Activated naive CD8-positive, alpha-beta T cell treated with anti-CD3 and anti-CD28 coated beads, Interleukin-2, amount 10 ng/mL, durations not matched to agents 7 days and 5 days (primary cell): ENCODE results near the gene SIX4. TPM values are rescaled to one million over a fixed set of nuclear protein-coding genes. Genes with fewer than 3 reads are reported as not detected.

Experiments used
- ATAC-seq: fragments of 150-1000 bp; cut with Tn5 transposase; one replicate; pipeline ENCODE4 v1.10.0; 2021; ENCODE audit warnings: low read depth, moderate library complexity
- POLR2A ChIA-PET: fragments of 350-600 bp; sonication (Branson Sonifier 250); formaldehyde crosslinking; loops from one replicate; lab custom pipeline; 2021; ENCODE audit warnings: antibody characterized with exemption; lab: Charles Lee
- DNase-seq: peaks from one replicate; pipeline ENCODE4 v3.0.0; 2021
- H3K27ac Mint-ChIP-seq: one replicate; pipeline ENCODE4 v1.8.0; 2022; ENCODE audit warnings: mild to moderate bottlenecking, mixed read lengths
- H3K27me3 Mint-ChIP-seq: one replicate; pipeline ENCODE4 v1.8.0; 2022; ENCODE audit warnings: mild to moderate bottlenecking, moderate library complexity, mixed read lengths
- H3K36me3 Mint-ChIP-seq: one replicate; pipeline ENCODE4 v1.8.0; 2021; ENCODE audit warnings: mild to moderate bottlenecking, mixed read lengths
- H3K4me1 Mint-ChIP-seq: one replicate; pipeline ENCODE4 v1.8.0; 2021; ENCODE audit warnings: mixed read lengths
- H3K4me3 Mint-ChIP-seq: one replicate; pipeline ENCODE4 v1.8.0; 2022; ENCODE audit warnings: mild to moderate bottlenecking, moderate library complexity, mixed read lengths
- H3K9me3 Mint-ChIP-seq: one replicate; pipeline ENCODE4 v1.8.0; 2021; ENCODE audit warnings: mixed read lengths
- total RNA-seq, 2 experiments: library from RNA; stranded (reverse); gene quantifications; one replicate each; pipeline ENCODE4 v1.2.3, GENCODE V29; 2021

The SIX4 gene
- total RNA-seq = under 1 TPM in 1 of 2 experiments, not detected in 1; 0.17 TPM

DNA sequence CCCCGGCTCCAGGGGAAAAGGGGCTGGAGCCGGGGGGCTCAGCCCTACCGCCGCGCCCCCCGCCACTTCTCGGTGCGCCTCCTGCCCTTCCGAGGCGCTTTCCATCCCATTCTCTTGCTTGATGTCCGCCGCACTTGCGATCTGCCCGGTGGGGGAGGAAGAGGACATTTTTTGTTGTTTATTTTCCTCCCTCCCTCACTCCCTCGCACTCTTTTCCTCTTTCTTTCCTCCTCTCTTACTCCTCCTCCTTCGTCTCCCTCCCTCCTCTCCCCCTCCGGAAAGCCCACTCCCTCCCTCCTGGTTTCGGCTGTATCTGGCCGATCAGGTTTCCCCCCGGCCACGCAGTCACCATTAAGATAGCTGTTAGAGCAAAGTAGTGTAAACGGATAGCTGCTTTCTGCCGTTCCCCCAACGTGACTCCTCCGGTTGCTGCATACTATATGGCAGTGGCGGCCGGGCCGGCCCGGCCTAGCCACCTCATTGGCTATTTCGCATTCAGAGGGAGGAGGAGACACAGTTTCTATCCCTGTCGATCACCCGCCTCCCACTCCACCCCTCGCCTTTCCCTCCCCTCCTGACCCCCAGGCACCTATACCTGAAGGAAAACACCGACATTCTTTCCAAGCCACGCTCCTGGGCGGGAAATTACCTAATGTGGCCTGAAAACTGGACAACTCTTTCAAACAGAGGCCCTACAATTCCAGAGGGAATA, at the start of gene SIX4:
TSS of gene SIX4 (minus strand) at position 445 of the 712 bp plus-strand sequence. CDS start at position 168, 277 bp downstream.
- POLR2A ChIA-PET = no interaction called here
- Mint-ChIP-seq H3K36me3 (no peaks in the 10 kb centered on the region), H3K4me3 (peak within 1 kb of the TSS; percentile 92), H3K9me3 (peaks cover 4% of the 10 kb centered on the region), H3K27ac (peak within 1 kb of the TSS; percentile 14), H3K27me3 (peaks cover 83% of the 10 kb centered on the region), H3K4me1 (peaks cover 18% of the 10 kb centered on the region)
- DNase-seq = peak; percentile 31
- ATAC-seq = peak; percentile 20

GRCh38 chr14:60773558-60773957, 49.4 kb upstream of the SIX4 start:
- H3K4me3 Mint-ChIP-seq = no peak overlapping the region

DNA sequence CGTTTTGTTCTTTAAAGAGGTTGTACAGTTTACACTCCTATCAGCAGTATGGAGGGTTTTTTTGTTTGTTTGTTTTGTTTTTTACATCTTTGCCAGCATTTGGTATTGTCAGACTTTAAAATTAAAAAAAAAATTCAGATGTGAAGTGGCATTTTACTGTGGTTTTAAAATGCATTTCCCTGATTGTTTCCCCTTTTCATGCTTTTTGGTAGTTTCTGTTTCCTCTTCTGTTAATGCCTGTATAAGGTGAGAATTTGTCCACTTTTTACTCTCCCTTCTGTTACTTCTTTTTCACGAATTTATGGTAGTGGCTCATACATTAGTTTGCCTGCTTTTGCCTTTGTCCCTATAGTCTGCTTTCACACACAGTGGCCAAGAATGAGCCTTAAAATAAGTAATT, 47.0 kb upstream of the SIX4 start:
- Mint-ChIP-seq H3K27me3 (no peaks in the 10 kb centered on the region), H3K27ac (no peak overlapping the region), H3K4me1 (peaks cover 7% of the 10 kb centered on the region), H3K4me3 (no peak overlapping the region), H3K9me3 (peaks cover 4% of the 10 kb centered on the region), H3K36me3 (peaks cover 8% of the 10 kb centered on the region)
- no peak for DNase-seq
- no peak for ATAC-seq
- POLR2A ChIA-PET = no interaction called here

More at GRCh38 chr14:60773558-60773957, 49.4 kb upstream of the SIX4 start:
- no peak for DNase-seq
- POLR2A ChIA-PET = no interaction called here
- no peaks in the 10 kb centered on the region for H3K27me3 Mint-ChIP-seq
- H3K27ac Mint-ChIP-seq = no peak overlapping the region
- peaks cover 5% of the 10 kb centered on the region for H3K4me1 Mint-ChIP-seq
- H3K36me3 Mint-ChIP-seq = peaks cover 7% of the 10 kb centered on the region
- no peak for ATAC-seq
- peaks cover 4% of the 10 kb centered on the region for H3K9me3 Mint-ChIP-seq

DNA sequence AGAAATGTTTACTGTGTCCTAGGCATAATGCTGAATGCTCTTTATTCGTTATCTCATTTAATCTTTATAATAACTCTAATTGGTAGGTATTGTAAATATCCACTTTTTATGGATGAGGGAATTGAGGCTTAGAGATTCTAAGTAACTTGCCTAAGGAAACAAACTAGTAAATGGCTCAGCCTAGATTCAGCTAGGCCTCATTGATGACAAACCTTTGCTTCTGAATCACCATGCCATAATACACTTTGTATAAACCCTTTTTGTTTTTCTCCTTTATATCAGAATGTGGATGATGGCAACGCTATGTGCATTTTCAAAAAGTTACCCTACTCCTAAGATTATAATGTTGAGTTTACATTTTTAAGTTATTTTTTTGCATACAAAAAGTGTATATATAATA, 44.5 kb upstream of the SIX4 start:
- no peak for ATAC-seq
- POLR2A ChIA-PET = no interaction called here
- H3K9me3 Mint-ChIP-seq = peaks cover 4% of the 10 kb centered on the region

DNA sequence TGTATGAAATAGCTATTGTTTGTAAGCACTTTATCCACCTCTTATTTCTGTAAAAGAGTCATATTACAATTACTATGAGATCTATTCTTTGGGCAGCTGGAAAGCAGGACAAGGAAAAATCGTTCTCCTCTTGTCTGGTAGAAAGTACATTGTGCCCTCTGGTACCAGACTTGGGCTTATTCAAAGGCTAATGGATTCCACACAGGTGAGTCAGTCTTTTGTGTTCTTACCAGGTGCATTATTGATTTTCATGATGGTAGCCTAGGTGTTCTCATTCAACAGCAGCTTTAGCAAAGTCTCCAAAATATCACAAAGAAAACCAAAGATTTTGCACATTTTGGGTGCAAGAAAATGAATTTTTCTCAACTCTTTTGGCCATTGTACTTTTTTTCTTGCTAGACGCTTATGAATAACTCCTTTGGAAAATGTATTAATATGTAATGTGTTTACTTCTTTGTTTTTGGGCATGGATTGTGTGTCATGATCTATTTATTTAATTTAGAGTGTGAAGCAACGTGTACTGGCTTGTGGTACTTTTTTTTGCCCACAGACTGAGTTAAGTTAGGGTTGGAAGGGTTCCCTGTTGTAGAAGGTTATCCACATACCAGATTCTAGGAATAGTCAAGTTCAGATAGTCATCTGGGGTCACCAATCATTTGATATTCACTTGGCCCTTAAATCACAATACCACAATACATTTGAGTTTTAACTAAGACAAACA, 36.7 kb upstream of the SIX4 start:
- ATAC-seq (no peak), DNase-seq (no peak)
- H3K9me3 Mint-ChIP-seq = no peaks in the 10 kb centered on the region
- POLR2A ChIA-PET = no interaction called here
- H3K4me1 Mint-ChIP-seq = peaks cover 33% of the 10 kb centered on the region
- peaks cover 9% of the 10 kb centered on the region for H3K27me3 Mint-ChIP-seq
- H3K36me3 Mint-ChIP-seq = peaks cover 20% of the 10 kb centered on the region
- no peak overlapping the region for H3K27ac Mint-ChIP-seq
- no peak overlapping the region for H3K4me3 Mint-ChIP-seq

More for the DNA sequence above, 44.5 kb upstream of the SIX4 start:
- no peak for DNase-seq
- Mint-ChIP-seq H3K4me1 (peaks cover 7% of the 10 kb centered on the region), H3K36me3 (peaks cover 14% of the 10 kb centered on the region), H3K4me3 (no peak overlapping the region), H3K27me3 (no peaks in the 10 kb centered on the region), H3K27ac (no peak overlapping the region)

GRCh38 chr14:60760209-60760608, 36.1 kb upstream of the SIX4 start:
- peaks cover 24% of the 10 kb centered on the region for H3K36me3 Mint-ChIP-seq
- peaks cover 33% of the 10 kb centered on the region for H3K4me1 Mint-ChIP-seq
- ATAC-seq (no peak), DNase-seq (no peak)
- no peak overlapping the region for H3K27ac Mint-ChIP-seq
- POLR2A ChIA-PET = no interaction called here
- peaks cover 9% of the 10 kb centered on the region for H3K27me3 Mint-ChIP-seq
- H3K9me3 Mint-ChIP-seq = no peaks in the 10 kb centered on the region
- H3K4me3 Mint-ChIP-seq = no peak overlapping the region

- POLR2A ChIA-PET = no interaction called here
- no peak for DNase-seq
- H3K4me1 Mint-ChIP-seq = peaks cover 40% of the 10 kb centered on the region
- H3K27ac Mint-ChIP-seq = peak overlapping the region; percentile 84
- H3K27me3 Mint-ChIP-seq = peaks cover 9% of the 10 kb centered on the region
- peak; percentile 43 for ATAC-seq
- H3K36me3 Mint-ChIP-seq = peaks cover 23% of the 10 kb centered on the region
- H3K4me3 Mint-ChIP-seq = peak overlapping the region; percentile 76
- no peaks in the 10 kb centered on the region for H3K9me3 Mint-ChIP-seq
These were observed 34.7 kb upstream of the SIX4 start for GRCh38 chr14:60758885-60759284.

DNA sequence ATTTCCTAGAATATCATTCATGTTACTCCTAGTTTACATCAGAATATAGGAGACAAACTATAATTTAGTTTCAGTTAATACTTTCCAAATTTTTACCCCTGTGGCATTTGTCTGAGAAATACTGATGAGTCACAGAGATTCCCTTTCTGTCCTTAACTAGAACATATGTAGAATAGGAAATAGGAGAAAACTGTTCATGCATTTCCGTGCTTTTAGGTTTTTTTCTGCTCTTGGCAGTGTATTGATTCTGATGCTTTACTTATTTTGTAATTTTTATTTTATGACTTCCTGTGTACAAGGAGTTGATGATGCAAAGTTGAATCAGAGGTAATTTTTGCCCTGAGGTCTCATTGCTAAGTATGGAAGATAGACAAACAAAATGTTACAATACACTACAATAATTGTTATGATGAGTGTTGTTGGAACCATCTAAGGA, 33.4 kb upstream of the SIX4 start:
- Mint-ChIP-seq H3K36me3 (peaks cover 23% of the 10 kb centered on the region), H3K4me3 (no peak overlapping the region), H3K27me3 (peaks cover 9% of the 10 kb centered on the region), H3K9me3 (no peaks in the 10 kb centered on the region), H3K27ac (no peak overlapping the region), H3K4me1 (peaks cover 49% of the 10 kb centered on the region)
- POLR2A ChIA-PET = no interaction called here
- DNase-seq (no peak), ATAC-seq (no peak)

DNA sequence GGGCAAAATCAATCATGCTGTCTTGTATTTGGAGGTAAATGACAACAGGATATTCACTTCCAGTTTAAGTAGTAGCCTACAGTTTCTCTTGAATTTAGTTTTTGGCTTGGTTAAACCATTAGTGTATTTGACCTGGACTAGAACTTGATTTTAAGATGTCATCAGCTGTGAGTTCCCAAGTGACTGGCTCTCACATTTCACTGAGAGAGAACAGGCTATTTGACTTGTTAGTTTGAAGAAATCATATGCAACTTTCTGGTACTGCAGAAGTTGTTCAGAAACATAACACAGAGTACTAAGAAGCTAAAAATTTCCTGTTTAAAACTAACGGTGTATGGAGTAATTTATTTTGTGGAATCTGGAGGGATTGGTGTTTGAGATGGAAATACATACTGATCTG, 32.7 kb upstream of the SIX4 start:
- no peaks in the 10 kb centered on the region for H3K9me3 Mint-ChIP-seq
- peaks cover 52% of the 10 kb centered on the region for H3K4me1 Mint-ChIP-seq
- ATAC-seq = no peak
- DNase-seq = no peak
- no peak overlapping the region for H3K27ac Mint-ChIP-seq
- H3K4me3 Mint-ChIP-seq = no peak overlapping the region
- H3K27me3 Mint-ChIP-seq = peaks cover 9% of the 10 kb centered on the region
- POLR2A ChIA-PET = no interaction called here
- peaks cover 19% of the 10 kb centered on the region for H3K36me3 Mint-ChIP-seq

- Mint-ChIP-seq H3K27ac (peak overlapping the region; percentile 96), H3K9me3 (no peaks in the 10 kb centered on the region), H3K4me3 (peak overlapping the region; percentile 78), H3K36me3 (peaks cover 11% of the 10 kb centered on the region), H3K27me3 (no peaks in the 10 kb centered on the region), H3K4me1 (peaks cover 41% of the 10 kb centered on the region)
- POLR2A ChIA-PET = interaction anchor here (0.6 to 1.2 kb wide), 4 partner anchors 31 to 657 kb away, joined by 3 read pairs; partner anchors contain the start of gene PPM1A
- ATAC-seq = peak; percentile 91
- no peak for DNase-seq
These were observed 29.3 kb upstream of the SIX4 start for GRCh38 chr14:60753264-60754119.

DNA sequence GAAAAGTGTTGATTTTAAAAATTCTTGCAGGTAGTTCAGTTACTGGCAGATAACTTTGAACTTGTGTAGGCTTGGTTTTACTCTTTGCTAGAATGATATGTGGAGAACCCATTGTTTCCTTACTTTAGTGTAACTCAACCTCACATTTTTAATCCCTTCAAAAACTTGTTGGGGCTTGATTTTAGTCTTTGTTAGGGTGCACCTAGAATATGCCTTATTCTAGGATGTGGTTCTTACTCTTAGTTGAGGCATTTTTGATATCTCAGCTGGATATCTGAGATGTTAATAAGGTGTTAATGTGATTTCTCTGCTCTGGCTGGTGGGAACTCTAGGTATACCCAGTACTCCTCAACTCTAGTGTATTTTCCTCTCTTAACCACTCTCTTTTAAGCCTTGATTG, 20.4 kb upstream of the SIX4 start:
- POLR2A ChIA-PET = no interaction called here
- ATAC-seq = no peak

GRCh38 chr14:60738843-60739508, 14.8 kb upstream of the SIX4 start:
- peaks cover 11% of the 10 kb centered on the region for H3K36me3 Mint-ChIP-seq
- POLR2A ChIA-PET = no interaction called here
- peaks cover 15% of the 10 kb centered on the region for H3K4me1 Mint-ChIP-seq
- DNase-seq (no peak), ATAC-seq (no peak)
- H3K27ac Mint-ChIP-seq = no peak overlapping the region
- peaks cover 2% of the 10 kb centered on the region for H3K9me3 Mint-ChIP-seq
- peaks cover 4% of the 10 kb centered on the region for H3K27me3 Mint-ChIP-seq
- H3K4me3 Mint-ChIP-seq = no peak overlapping the region

More for the DNA sequence above, 20.4 kb upstream of the SIX4 start:
- Mint-ChIP-seq H3K27ac (no peak overlapping the region), H3K36me3 (peaks cover 21% of the 10 kb centered on the region), H3K4me3 (no peak overlapping the region), H3K27me3 (peaks cover 2% of the 10 kb centered on the region), H3K4me1 (peaks cover 5% of the 10 kb centered on the region), H3K9me3 (peaks cover 7% of the 10 kb centered on the region)
- no peak for DNase-seq

GRCh38 chr14:60736494-60736893, 12.3 kb upstream of the SIX4 start:
- H3K4me3 Mint-ChIP-seq = no peak overlapping the region
- DNase-seq (no peak), ATAC-seq (no peak)
- H3K36me3 Mint-ChIP-seq = peaks cover 3% of the 10 kb centered on the region
- no peaks in the 10 kb centered on the region for H3K9me3 Mint-ChIP-seq
- peaks cover 15% of the 10 kb centered on the region for H3K4me1 Mint-ChIP-seq
- POLR2A ChIA-PET = no interaction called here
- H3K27ac Mint-ChIP-seq = no peak overlapping the region
- peaks cover 5% of the 10 kb centered on the region for H3K27me3 Mint-ChIP-seq
